ENCODE data around the gene MAPK8.

Gene MAPK8

DNA sequence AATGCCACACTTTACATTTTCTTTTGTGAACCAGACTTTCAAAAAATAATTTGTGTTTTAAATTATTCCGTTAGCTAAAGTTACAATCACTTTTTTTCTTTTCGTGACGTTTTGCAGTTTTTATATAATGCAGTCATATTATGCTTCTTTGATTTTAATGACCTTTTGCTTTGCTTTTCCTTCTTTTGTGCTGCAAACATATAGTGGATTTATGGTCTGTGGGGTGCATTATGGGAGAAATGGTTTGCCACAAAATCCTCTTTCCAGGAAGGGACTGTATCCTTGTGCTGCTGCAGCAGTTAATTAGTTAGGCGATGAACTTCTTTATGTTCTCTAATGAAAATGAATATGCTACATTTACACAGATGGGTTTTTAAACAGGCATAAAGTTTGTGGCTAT lies 117.4 kb downstream of the MAPK8 start:
- no peak for DNase-seq

DNA sequence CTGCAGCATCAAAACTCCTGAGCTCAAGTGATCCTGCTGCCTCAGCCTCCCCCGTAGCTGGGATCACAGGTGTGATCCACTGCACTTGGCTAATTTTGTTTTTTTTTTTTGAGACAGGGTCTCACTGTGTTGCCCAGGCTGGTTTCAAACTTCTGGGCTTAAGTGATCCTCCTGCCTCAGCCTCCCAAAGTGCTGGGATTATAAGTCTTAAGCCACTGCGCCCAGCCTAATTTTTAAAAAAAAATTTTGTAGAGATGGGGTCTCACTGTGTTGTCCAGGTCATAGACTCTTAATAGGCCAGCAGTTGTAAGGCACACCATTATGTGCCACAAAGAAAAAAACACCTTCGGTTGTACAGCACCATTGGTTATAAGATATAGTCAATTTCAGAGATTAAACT lies 122.4 kb downstream of the MAPK8 start:
- no peak for DNase-seq

DNA sequence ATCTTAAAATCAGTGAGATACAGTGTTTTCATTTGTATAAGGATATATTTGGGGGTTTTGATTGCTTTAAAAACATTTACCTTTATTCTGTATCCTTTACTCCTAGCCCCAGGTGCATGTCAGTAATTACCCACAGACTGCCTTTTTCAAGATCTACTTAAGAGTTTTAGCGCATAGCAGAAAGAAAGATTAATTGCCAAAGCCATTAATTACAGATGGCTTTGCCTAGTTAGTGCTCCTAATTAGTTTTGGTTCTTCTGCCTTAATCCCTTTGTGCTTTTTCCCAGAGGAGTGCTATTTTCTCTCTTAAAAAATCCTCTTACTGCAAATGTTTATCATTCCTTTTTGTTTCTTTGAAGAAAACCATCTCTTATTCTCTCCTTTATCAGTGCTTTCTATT lies 122.8 kb downstream of the MAPK8 start:
- DNase-seq = no peak

DNA sequence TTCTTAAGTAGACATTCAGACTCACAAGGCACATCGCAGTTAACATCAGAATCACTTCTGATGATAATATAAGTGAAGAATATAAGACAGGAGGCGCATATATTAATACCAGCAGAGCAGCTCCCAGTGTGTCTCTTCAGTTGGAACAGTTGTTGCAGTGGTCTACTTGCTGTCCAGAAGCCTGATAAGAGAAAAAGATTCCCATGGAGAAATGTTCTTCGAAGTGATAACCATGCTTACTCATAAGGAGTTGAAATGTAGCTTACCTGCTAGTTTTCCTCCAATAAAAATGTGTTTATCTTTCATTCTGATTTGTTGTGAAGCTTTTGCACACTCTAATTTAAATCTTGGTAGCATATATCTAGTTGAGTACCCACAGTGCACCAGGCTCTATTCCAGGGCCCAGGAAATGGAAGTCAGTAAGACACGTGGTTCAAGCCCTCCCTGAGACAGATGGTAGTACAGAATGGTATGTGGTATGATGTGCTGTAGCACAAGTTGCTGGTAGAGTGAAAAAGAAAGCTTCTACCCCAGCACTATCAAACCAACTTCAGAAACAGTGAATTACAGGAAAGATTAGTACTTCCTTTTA lies 124.0 kb downstream of the MAPK8 start:
- no peak for DNase-seq

DNA sequence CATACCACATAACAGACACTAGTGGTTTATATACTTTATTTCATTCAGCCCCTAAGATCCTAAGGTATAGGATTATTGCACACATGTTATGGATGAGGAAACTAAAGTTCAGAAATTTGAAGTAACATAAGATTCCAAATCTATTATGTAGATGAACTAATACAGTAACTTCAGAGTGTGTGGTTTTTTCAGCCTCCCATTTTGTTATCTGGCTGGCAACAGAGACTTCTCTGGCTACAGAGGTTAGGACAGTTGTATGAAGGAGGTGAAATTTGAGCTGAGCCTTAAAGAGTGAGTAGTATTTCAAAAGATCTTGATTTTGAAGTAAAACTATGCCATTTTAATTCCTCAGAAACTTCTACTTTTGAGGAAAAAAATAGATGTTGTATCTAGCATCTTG lies 125.4 kb downstream of the MAPK8 start:
- no peak for DNase-seq

DNA sequence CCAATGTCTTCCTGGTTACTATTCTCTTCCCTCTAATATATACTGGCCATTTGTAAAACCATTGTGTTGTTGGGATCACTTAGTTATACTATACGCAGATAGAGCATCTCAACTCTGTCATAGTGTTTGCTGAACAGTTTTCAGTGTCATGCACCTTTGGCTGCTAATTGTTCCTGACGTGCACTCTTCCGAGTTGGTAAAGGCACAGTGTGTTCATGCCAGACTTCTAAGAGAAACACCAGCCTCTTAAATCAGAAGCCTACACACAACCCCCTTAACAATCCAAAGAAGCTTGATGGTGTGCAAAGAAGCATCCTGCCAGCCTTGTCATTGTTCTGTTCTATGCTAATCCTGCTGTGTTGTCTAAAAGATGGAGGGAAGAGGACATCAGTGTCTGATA lies 131.1 kb downstream of the MAPK8 start:
- DNase-seq = no peak

DNA sequence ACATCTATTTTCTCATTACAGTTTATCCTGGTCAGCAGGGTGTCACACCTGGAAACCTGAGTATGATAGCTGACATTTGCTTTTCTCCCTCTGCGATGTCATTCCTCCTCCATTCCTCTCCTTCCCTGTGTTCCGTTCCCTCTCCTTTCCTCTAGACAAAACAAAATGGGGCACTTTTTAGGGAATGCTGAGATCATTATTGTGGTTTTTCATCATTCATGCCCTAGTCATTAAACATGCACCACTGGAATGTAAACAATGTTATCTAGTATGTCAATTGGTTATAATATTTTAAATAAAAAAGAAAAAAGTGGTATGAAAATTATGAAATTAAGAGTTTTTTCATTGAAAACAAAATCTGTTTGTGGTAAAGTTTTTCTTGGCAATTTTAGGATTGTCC lies 132.6 kb downstream of the MAPK8 start:
- no peak for DNase-seq

DNA sequence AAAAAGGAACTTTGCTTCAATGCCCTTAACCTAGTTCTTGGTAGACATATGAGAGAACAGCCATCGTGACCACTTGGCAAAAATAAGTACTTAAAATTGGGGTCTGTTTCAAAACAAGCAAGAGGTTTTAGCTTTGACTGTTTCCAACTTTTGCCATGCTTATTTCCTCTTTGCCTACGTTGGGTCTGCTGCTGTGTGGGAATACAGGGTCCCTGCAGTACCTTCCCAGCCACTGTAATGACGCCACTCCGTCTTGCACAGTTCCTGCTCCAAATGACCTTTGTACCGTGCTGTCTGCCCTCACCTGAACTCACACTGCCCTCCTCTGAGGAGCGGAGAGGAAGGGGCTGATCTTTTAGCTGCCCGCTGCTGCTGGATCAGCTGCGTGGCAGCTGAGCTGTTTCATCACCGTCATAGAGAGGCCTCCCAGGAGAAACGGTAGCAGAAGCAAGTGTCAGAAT lies 133.1 kb downstream of the MAPK8 start:
- no peak for DNase-seq

DNA sequence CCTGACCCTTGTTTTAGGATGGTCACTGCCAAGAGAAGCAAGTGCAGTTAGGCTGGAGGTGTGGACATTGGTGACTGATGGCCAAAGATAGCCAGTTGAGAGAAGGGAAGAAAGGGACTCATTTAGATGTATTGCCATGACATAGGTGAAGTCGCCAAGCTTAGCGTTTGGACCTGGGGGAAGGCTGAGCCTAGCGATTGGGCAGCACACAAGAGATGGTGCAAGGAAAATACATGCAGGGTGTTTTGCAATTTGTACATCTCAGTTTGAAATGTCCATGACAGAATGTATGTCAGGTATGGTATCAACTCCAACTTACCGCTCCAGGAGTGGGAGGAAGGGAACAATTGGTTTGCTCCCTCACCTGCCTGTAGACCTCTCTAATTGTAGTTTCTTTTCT lies 134.3 kb downstream of the MAPK8 start:
- DNase-seq = no peak

DNA sequence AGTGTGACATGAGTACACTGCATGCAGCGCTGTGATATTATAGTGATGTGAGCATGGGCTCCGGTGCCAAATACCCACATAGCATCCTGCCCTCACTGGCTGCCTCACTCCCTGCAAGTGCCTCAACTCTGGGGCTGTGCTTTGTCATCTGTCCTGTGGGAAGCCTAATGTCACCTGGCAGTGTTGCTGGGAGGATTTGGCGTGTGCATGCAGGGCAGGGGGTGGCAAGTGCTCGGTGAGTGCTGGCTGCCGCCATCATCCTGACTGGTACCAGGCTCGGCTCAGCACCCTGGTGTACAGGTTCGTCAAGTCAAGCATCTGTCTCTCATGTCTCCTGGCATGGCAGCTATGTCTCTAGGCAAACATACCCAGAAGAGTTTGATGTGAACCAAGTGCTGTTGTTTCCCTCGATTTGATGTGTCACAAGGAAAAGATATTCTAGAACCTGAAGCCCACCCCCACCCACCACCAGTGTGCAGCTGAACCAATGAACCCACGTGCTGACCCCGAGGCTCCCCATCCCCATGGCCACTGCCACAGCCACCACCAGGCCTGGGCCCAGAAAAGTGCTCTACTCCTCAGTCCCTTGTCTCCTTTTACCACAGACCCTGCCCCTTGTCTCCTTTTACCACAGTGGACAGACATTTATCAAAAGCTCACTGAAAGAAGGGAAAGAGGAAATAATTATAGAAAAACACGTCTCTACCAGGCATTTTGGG lies 135.8 kb downstream of the MAPK8 start:
- no peak for DNase-seq

DNA sequence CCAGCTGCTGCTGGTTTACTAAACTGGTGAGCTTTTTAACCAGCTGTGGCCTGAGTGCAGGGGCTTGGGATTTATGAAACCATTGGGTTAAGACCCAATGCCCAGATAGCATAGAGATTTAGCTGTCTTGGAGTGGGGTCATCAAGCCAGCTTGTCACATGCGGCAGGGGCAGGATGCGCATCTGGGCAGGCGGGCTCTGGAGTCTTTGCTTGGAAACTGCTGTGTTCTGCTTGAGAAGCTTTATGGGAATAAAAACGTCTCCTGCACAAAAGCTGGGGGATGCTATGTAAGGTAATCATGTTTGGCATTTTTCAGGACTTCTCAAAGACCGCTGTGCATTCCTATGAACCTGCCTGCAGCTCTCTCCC lies 136.3 kb downstream of the MAPK8 start:
- no peak for DNase-seq

DNA sequence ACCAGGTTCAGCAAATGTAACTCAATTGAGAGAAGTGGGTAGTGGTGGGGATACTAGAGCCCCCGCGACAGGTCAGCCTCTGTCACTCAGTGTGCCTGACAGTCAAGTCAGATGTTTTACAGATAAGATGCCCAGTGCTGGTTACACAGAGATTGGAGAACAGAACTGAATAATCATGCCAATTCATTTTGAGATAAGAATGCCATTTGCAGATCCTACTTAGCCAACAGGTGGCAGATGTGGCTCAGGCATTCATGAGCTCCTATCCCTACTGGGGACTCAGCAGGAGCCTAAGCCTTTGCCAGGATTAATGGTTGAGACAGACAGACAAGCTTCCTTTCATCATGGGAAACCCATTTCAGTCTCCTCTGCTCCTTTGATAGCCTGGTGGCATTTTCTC lies 137.8 kb downstream of the MAPK8 start:
- no peak for DNase-seq

DNA sequence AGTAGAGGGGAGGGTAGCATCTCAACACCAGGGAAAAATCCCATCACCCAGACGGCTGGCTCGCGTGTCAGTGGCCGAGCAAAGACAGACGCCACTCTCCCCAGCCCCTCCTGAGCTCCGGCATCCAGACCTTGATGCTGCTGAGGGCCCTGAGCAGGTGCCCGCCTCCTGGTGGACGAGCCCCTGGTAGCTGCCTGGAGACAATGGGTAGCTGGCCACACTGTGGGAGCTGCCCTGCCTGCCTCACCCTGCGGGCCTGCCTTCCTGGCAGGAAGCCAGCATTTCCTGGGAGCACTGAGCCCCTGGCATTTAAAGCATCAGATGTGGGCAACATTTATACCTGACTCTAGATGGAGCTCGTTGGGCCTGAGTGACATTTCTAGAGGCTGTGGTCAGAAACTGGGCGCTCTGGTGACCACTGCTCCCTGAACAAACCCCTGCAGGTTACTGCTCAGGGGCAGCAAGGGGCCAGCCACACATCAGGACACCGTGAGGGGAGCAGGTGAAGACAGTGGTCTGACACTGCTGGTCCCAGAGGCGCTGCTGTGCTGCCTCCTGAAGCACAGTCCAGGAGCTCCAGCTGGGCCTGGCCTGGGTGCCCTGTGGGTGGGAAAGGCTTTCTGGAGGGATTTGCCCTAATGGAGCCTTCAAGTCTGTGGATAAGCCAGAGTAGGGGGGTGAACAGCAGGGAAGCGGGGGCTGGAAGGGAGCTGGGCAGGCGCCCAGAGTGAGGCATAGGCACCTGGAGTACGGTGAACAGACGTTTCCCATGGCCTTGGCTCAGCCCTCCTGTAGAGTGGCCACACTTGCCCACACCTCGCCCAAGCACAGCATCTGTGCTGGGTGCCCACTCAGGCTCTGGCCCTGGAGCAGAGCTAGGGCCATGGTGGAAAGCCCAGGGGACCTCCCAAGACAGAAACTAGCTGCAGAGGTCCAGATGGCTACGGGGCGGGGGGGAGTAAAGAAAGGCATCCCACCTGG lies 138.7 kb downstream of the MAPK8 start:
- no peak for DNase-seq

DNA sequence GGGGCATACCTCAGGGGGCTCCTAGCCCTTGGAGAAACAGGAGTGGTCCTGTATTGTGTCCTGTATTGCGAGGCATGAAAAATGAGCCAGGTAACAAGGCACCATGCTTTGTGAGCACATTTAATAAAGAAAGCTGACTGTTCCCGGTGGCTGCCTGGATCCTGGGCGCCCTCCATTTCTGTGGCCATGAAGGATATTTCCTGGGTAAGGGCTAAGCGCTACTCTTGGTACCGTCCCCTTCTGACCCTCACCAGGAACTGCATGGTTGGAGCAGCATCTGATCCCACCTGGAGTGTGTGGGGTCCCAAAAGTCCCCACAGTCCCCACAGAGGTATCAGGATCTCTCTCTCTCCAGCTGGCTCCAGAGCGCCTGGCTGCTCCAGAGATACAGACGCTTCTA lies 139.5 kb downstream of the MAPK8 start:
- DNase-seq = no peak

DNA sequence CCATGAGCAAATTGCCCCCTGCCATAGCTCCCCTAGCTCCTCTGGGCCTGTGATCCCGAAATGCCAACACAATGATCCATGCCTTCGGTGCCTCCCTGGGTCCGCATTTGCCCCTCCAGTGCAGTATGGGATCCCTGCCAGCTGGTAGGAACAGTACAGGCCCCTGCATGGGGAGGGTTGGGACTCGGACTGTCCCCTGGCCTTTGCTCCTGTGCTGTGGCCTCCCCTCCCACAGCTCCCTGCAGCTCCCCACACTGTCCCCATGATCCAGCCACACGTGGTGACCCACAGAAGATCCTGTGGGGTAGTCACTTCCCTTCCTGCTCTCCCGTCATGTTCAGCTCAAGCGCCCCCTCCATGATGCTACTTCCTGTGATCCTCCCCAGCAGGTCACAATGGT lies 140.3 kb downstream of the MAPK8 start:
- DNase-seq = no peak

DNA sequence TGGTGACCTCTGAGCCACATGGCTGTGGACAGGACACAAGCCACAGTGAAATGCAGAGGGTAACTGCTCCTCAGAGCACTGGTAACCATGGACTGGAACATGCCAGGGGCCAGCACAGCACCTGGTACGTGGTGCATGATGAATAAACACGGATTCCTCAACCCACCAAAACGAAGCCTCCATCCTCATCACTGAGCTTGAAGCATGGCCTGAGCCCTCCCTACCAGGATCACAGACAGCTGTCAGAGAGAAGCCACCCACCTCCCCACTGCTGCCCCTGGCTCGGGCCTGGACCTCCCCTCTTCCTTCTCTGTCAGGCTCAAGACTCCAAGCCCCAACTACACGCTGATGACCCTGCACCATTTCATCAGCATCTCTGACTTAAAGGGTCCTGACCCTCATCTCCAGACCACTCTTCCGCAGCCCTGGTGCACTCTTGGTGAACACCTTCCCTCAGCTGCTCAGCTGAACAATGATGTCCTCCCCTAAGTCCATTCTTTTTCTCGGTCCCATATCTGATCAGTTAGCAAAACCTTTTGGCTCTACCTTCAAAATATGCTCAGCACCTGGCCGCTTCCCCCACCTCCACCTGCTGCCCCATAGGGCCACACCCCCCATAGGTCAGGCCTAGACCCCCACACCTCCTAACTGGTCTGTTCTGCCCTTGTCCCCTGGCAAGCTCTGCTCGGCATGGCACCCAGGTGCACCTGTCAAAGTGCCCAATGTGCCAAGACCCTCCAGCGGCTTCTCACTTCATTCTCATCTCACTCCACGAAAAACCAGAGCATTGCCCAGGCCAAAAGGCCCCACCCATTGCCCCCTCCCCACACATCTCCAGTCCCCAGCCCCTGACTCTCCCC lies 141.1 kb downstream of the MAPK8 start:
- DNase-seq = no peak

DNA sequence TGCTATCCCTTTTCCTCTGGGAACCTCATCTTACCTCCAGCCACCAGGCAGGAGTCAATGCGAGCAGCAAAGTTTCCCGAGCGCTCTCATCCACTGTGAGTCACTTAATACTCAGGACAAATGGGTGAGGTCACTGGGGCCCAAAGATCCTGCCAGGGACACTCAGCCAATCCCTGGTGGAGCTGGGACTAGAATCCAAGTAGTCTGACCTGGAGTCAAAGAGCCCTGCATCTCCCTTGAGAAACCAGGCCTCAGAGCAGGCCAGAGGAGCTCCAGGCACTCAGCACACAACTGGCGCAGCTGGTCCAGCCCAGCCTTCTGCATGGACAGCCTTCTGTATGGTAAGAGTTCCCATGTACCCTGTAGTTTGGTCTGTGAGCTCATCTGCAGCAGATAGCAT lies 142.3 kb downstream of the MAPK8 start:
- DNase-seq = no peak

DNA sequence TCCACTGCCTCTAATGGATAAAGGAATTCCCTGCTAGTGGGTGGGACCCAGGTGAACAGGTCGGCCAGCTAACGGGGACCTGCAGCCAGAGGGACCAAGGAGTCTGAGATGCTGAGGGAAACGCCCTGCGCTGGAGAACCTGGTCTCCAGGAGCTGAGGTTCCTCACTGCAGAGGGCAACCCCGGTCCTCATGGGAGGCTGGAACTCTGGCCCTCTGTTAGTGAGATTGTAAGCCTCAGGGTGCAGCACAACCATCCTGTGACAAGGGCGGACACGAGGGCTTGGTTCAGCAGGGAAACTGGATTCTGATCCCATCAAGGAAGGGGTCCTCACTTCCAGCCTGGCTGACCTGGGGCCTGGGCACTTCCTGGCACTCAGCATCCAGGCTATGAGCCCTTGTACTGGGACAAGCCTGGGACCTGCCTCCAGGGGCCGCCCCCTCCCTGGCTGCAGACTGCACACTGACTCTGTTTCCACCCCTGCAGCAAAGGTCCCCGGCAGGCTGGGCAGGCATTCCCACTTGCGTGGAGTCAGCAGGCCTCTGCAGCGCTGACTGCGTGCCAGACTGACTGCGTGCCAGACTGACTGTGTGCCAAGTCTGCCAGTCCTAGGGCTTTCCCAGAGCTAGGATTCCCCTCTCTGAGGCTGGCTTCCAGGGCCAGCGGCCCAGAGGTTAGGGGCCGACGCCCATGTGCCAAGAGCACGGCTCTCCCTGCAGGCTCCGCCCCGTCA lies 143.2 kb downstream of the MAPK8 start:
- DNase-seq = no peak

DNA sequence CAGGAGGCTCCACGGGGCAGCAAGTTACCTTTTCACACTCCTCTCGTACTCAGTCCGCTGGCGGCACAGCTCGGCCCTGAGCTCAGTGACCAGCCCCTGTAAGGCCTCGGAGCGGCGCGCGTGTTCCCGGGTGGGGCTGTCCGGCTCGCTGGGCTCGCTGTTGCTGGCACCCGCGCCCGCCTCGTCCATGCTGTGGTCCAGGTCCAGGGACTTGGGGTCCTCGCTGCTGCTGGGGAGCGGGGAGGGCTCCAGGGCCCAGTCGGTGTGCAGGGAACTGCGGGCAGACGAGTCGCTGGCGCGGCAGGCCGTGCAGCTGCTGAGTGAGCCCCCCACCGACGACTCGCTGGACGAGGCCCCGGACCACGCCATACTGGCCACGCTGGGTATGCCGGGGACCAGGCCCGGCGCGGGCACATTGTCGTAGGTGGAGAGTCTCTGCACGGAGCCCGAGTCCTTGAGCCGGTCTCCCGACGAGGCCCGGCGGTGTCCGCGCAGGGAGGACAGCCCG lies 143.8 kb downstream of the MAPK8 start:
- DNase-seq = no peak

DNA sequence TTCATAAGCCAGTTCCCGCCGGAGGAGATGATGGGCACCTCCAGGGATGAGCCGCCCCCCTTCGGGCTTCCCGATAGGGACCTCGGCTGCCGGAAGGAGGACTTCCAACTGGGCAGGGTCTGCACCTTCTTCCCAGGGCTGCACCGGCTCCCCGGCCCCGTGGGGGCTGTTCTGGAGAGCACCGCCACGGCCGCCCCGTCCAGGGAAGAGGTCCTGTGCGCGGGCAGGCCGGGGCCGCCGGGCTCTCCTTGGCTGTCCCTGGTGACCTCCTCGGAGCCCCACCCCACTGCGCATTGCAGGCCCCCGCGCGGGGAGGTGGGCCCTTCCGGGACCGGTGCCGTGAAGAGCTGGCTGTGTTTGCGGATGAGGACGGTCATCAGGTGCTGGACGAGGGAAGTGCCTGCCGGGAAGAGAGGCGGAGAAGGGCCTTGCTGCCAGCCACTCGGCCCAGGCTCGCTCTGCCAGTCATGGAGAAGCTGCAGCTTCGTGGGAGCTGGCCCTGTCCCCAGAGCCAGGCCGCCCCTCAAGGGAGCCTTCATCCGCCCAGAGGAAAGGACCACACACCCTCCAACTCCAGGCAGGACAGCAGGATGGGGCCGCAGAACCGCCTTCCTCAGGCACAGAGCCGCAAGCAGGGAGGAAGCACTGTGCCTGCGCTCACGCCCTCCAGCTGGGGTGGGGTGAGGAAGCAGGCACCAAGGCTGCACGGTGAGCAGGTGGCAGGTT lies 144.4 kb downstream of the MAPK8 start:
- DNase-seq = no peak

Data from SHP77 treated with DMSO at 0.1 percent for 48 hours (cell line).